Tibial nerve (tissue), 4 donors: ENCODE results near the gene SKOR1.

ENCODE experiments used
- CTCF ChIP-seq, 5 experiments: fragments of 200-600 bp in 3 of 5; fragments of 450-650 bp in 2 of 5; sonication (generic) in 3 of 5; IDR thresholded peaks; one replicate each; pipeline ENCODE4 v1.5.1; 2016 to 2019; ENCODE audit warnings: antibody characterized with exemption in 5 of 5, mild to moderate bottlenecking in 3 of 5, moderate library complexity in 2 of 5
- EP300 ChIP-seq, 2 donors: sonication (generic); formaldehyde crosslinking; IDR thresholded peaks; one replicate each; pipeline ENCODE4 v1.6.1; 2017; ENCODE audit warnings: antibody characterized with exemption in 2 of 2, mild to moderate bottlenecking in 1 of 2
- POLR2A ChIP-seq, 2 donors: fragments of 450-650 bp; IDR thresholded peaks; one replicate each; pipeline ENCODE4 v1.6.1; 2017; ENCODE audit warnings: antibody characterized with exemption in 2 of 2, mild to moderate bottlenecking in 2 of 2, moderate library complexity in 2 of 2

DNA sequence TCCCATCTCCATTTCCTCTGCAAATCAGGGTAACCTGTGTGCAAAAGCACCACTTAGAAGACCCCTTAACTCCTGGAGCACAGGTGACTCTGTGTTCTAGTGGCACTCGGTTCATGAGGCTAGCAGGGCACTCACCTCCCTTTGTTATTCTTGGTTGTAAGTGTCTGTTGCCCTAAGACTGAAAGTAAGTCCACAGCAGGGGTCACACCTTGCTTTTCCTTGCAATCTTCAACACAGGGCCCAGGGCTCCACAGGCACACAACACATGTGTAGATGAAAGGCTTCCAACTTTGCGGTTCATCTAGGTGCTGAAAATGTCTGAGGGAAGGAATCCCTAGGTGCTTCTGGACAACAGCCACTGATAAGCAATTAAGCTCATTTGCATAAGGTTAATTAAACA lies 11.6 kb downstream of the SKOR1 start:
- TF ChIP-seq EP300 (IDR thresholded peaks at IDR 0.05), result no peak
- no peak for TF ChIP-seq CTCF (IDR thresholded peaks at IDR 0.05)
- no peak for TF ChIP-seq POLR2A (IDR thresholded peaks at IDR 0.05)
